Measurements from ENCODE around the gene ADIRF. TPM values are rescaled to one million over a fixed set of nuclear protein-coding genes. Genes with fewer than 3 reads are reported as not detected.

ADIRF gene
- total and polyA plus RNA-seq, 9 of the 15 experiments (the other 6 are each of a cell fraction or from before 2014, with no cell fraction given), result 0.08 TPM; not detected in 8

- no peak for TF ChIP-seq MLX (CRISPR knock-in tag; conservative IDR thresholded peaks at IDR 0.05)
- TF ChIP-seq ZNF140 (CRISPR knock-in tag; IDR thresholded peaks at IDR 0.05), result no peak
- TF ChIP-seq E2F4 (CRISPR knock-in tag; IDR thresholded peaks at IDR 0.05; ENCODE audit: low read depth), result no peak
Measured at GRCh38 chr10:86937502-86938154, 30.7 kb upstream of the ADIRF start (continued).

GRCh38 chr10:86938260-86938659, 30.0 kb upstream of the ADIRF start:
- no TSS peak for BruUV-seq (replicated peaks)
- DNase-seq (ENCODE audit: extremely low read depth in 1 of 4, low spot score in 3 of 4), result no peak

More at GRCh38 chr10:86938260-86938659, 30.0 kb upstream of the ADIRF start:
- no peaks in the 10 kb centered on the region for H3K27me3 ChIP-seq (ENCODE audit: control insufficient read depth in 2 of 2, insufficient read depth in 2 of 2, low read length in 2 of 2)
- TF ChIP-seq SREBF2 (CRISPR knock-in tag; IDR thresholded peaks at IDR 0.05) (no peak), KLF13 (tag; IDR thresholded peaks at IDR 0.05; ENCODE audit: borderline replicate concordance, low read depth) (no peak), HMG20B (CRISPR knock-in tag; IDR thresholded peaks at IDR 0.05) (no peak), ZBTB34 (CRISPR knock-in tag; IDR thresholded peaks at IDR 0.05) (no peak), ILF3 (IDR thresholded peaks at IDR 0.05; ENCODE audit: borderline replicate concordance) (no peak), MLLT1 (IDR thresholded peaks at IDR 0.05) (no peak), ZC3H4 (CRISPR knock-in tag; IDR thresholded peaks at IDR 0.05; ENCODE audit: borderline replicate concordance) (no peak)
- in situ Hi-C loops (cut with MboI), result no loop called here
- intact Hi-C loops (cut with micrococcal nuclease), result no loop called here
- H3K9me1 ChIP-seq (ENCODE audit: control insufficient read depth, insufficient read depth, low read length), result no peaks in the 10 kb centered on the region
- CTCF ChIA-PET (ENCODE audit: low intra/inter-chr PET ratio), result interaction anchor here (0.6 to 2.9 kb wide), 5 partner anchors 22 to 1777 kb away, joined by 3 to 28 read pairs (median 4); partner anchors contain the start of gene SNCG
- no peaks in the 10 kb centered on the region for H3K9me3 ChIP-seq (replicated peaks; ENCODE audit: control insufficient read depth, insufficient read depth, low read depth, low read length)
- H3K36me3 ChIP-seq (ENCODE audit: control insufficient read depth, insufficient read depth, low read length), result no peaks in the 10 kb centered on the region
- H3K4me1 ChIP-seq (replicated peaks in 1 of 2; ENCODE audit: control insufficient read depth in 2 of 2, insufficient read depth in 2 of 2, low read length in 2 of 2), result peaks cover 0 to 7% of the 10 kb centered on the region in 2 experiments; a peak in 2 of 5 replicates
- no peak overlapping the region for H3K4me2 ChIP-seq (ENCODE audit: insufficient read depth, low read length)
- H3K27ac ChIP-seq (ENCODE audit: extremely low read depth, low read depth, low read length), result no peak overlapping the region
- H3K9ac ChIP-seq (ENCODE audit: insufficient read depth in 1 of 2, low read depth in 2 of 2, low read length in 2 of 2), result 0 out of 4 replicates have a peak overlapping the region, but pooled peaks of 1 of the 2 experiments have one; percentile 55
- no peak overlapping the region for H2AFZ ChIP-seq (ENCODE audit: low read depth, low read length)
- H3K79me2 ChIP-seq (ENCODE audit: control insufficient read depth, insufficient read depth, low read length), result no peaks in the 10 kb centered on the region
- H3K4me3 ChIP-seq, result no peak overlapping the region
- ATAC-seq, result no peak
- no peaks in the 10 kb centered on the region for H4K20me1 ChIP-seq (replicated peaks; ENCODE audit: control insufficient read depth, insufficient read depth, low read length)
- WGBS (ENCODE audit: insufficient coverage, low coverage, missing lambda C conversion rate), result 83% methylated on average over 2 of the region's 2 CpGs
- POLR2A ChIA-PET, result interaction anchor here (0.5 to 0.9 kb wide), 3 partner anchors 157 to 633 kb away, joined by 3 to 4 read pairs (median 3); no protein-coding TSS in a partner anchor
- FAIRE-seq, result no peak

Measured in K562 (cell line).